HepG2 (cell line): ENCODE measurements around the gene PPP2R5C. TPM values are rescaled to one million over a fixed set of nuclear protein-coding genes. Genes with fewer than 3 reads are reported as not detected.
A peak's percentile ranks its signal among the peaks of the same experiment; 100 is the strongest.

ENCODE experiments used
- ATAC-seq: fragments of 200-7000 bp; cut with Tn5 transposase; 3 replicates; pipeline ENCODE4 v1.9.1; 2020; ENCODE audit warnings: mild to moderate bottlenecking, moderate library complexity
- BruUV-seq: library from RNA; stranded (reverse); fragments of 400-500 nt; replicated peaks from 2 replicates; lab custom pipeline; 2021; lab: Mats Ljungman, UMichigan
- CTCF ChIA-PET: fragments of 300-600 bp; formaldehyde crosslinking; extraction: SDS; loops from one replicate; lab custom pipeline; 2021; ENCODE audit warnings: low total read pairs, inconsistent platforms, low intra/inter-chr PET ratio; lab: Yijun Ruan, JAX
- POLR2A ChIA-PET: fragments of 350-600 bp; sonication (Branson Sonifier 250); formaldehyde crosslinking; loops from one replicate; lab custom pipeline; 2020; ENCODE audit warnings: antibody characterized with exemption, inconsistent platforms; lab: Yijun Ruan, JAX
- DNase-seq: peaks from one replicate; pipeline ENCODE4 v3.0.0-alpha.2; 2015; ENCODE audit warnings: low spot score
- FAIRE-seq: peaks from 3 replicates; lab custom pipeline; 2011; peaks lifted over from hg19 to GRCh38; lab: Jason Lieb, UNC
- H2AFZ ChIP-seq: one replicate; pipeline ENCODE4 v1.6.1; 2011; ENCODE audit warnings: low read length, inconsistent platforms
- H3K27ac ChIP-seq: fragments of 300-600 bp; 3 replicates; pipeline ENCODE4 v1.8.0; 2011; ENCODE audit warnings: mixed run types, mild to moderate bottlenecking, mixed read lengths, low read length, inconsistent platforms; ENCODE audit not compliant: insufficient read depth; ENCODE audit errors: extremely low read length
- H3K27me3 ChIP-seq, 2 experiments: fragments of 200-600 bp in 1 of 2; 2 replicates in 1 of 2; 3 replicates in 1 of 2; pipeline versions ENCODE4 v1.6.0 to v1.8.0; 2011; ENCODE audit warnings: low read length in 2 of 2, mild to moderate bottlenecking in 2 of 2, moderate library complexity in 2 of 2, inconsistent platforms in 1 of 2; ENCODE audit not compliant: insufficient read depth in 2 of 2, control insufficient read depth in 1 of 2
- H3K36me3 ChIP-seq, 2 experiments: fragments of 200-600 bp in 1 of 2; replicated peaks in 1 of 2; 2 replicates in 1 of 2; 3 replicates in 1 of 2; pipeline versions ENCODE4 v1.5.1 to v1.8.0; 2011; ENCODE audit warnings: low read length in 2 of 2, inconsistent platforms in 1 of 2; ENCODE audit not compliant: insufficient read depth in 2 of 2, control insufficient read depth in 1 of 2
- H3K4me1 ChIP-seq: 2 replicates; pipeline ENCODE4 v1.5.1; 2012; ENCODE audit warnings: low read length, inconsistent platforms; ENCODE audit not compliant: insufficient read depth
- H3K4me2 ChIP-seq: 2 replicates; pipeline ENCODE4 v1.6.0; 2011; ENCODE audit warnings: low read depth, low read length, inconsistent platforms
- H3K4me3 ChIP-seq, 3 experiments: fragments of 200-600 bp in 1 of 3; sonication (generic), shearing (Covaris generic) in 1 of 3; replicated peaks in 1 of 3; 2 replicates each; pipeline ENCODE4 v1.5.1; 2011 to 2016; ENCODE audit warnings: low read length in 3 of 3, inconsistent platforms in 2 of 3, low read depth in 2 of 3, mild to moderate bottlenecking in 2 of 3, control low read depth in 1 of 3, mixed read lengths in 1 of 3; ENCODE audit not compliant: insufficient read depth in 1 of 3
- H3K79me2 ChIP-seq: one replicate; pipeline ENCODE4 v1.6.1; 2011; ENCODE audit warnings: low read length, inconsistent platforms; ENCODE audit not compliant: insufficient read depth
- H3K9ac ChIP-seq: 2 replicates; pipeline ENCODE4 v1.6.0; 2011; ENCODE audit warnings: mild to moderate bottlenecking, low read depth, low read length, inconsistent platforms; ENCODE audit not compliant: insufficient read depth
- H3K9me3 ChIP-seq: 2 replicates; pipeline ENCODE4 v1.5.1; 2012; ENCODE audit warnings: mild to moderate bottlenecking, low read length
- H4K20me1 ChIP-seq: 2 replicates; pipeline ENCODE4 v1.6.0; 2011; ENCODE audit warnings: inconsistent platforms, mild to moderate bottlenecking, low read length, moderate library complexity; ENCODE audit not compliant: insufficient read depth
- CEBPB ChIP-seq: IDR thresholded peaks from 2 replicates; pipeline ENCODE4 v1.6.1; 2011; ENCODE audit warnings: low read depth, low read length, improper control_type of control experiment, borderline replicate concordance
- DNMT3B ChIP-seq: conservative IDR thresholded peaks from 2 replicates; pipeline ENCODE4 v1.6.1; 2016; ENCODE audit warnings: missing biosample characterization, control low read depth
- DZIP1 ChIP-seq: sonication (generic); formaldehyde crosslinking; IDR thresholded peaks from 2 replicates; pipeline ENCODE4 v1.5.0; 2020; ENCODE audit warnings: mild to moderate bottlenecking, missing genetic modification reagents
- NCOA2 ChIP-seq: sonication (generic); formaldehyde crosslinking; IDR thresholded peaks from 2 replicates; pipeline ENCODE4 v1.8.0; 2022; ENCODE audit warnings: inconsistent platforms
- PATZ1 ChIP-seq: sonication (generic); formaldehyde crosslinking; IDR thresholded peaks from 2 replicates; pipeline ENCODE4 v1.4.0; 2020; ENCODE audit warnings: missing genetic modification reagents
- SNAI1 ChIP-seq: sonication (generic); formaldehyde crosslinking; IDR thresholded peaks from 2 replicates; pipeline ENCODE4 v1.5.0; 2020; ENCODE audit warnings: mild to moderate bottlenecking, missing genetic modification reagents, borderline replicate concordance
- ZNF160 ChIP-seq: sonication (generic); formaldehyde crosslinking; IDR thresholded peaks from 2 replicates; pipeline ENCODE4 v1.8.0; 2022; ENCODE audit warnings: mild to moderate bottlenecking, inconsistent platforms, missing genetic modification reagents
- ZNF362 ChIP-seq: sonication (generic); formaldehyde crosslinking; IDR thresholded peaks from 2 replicates; pipeline ENCODE4 v1.4.0; 2020; ENCODE audit warnings: missing genetic modification reagents, mild to moderate bottlenecking, borderline replicate concordance
- ZNF546 ChIP-seq: sonication (generic); formaldehyde crosslinking; conservative IDR thresholded peaks from 2 replicates; pipeline ENCODE4 v1.8.1; 2023; ENCODE audit warnings: mild to moderate bottlenecking, missing genetic modification reagents
- ZNF615 ChIP-seq: sonication (generic); formaldehyde crosslinking; IDR thresholded peaks from 2 replicates; pipeline ENCODE4 v1.5.0; 2020; ENCODE audit warnings: mild to moderate bottlenecking, missing genetic modification reagents, borderline replicate concordance
- ZNF713 ChIP-seq: sonication (generic); formaldehyde crosslinking; IDR thresholded peaks from 2 replicates; pipeline ENCODE4 v1.4.0; 2020; ENCODE audit warnings: mild to moderate bottlenecking, missing genetic modification reagents
- ZNF780A ChIP-seq: sonication (generic); formaldehyde crosslinking; IDR thresholded peaks from 2 replicates; pipeline ENCODE4 v1.8.0; 2022; ENCODE audit warnings: mild to moderate bottlenecking, missing genetic modification reagents, moderate library complexity
- WGBS: methylation state at CpG from one replicate; pipeline ENCODE4 v1.1.6; 2017; ENCODE audit warnings: low lambda C conversion rate; 5-methylcytosine and 5-hydroxymethylcytosine counted together
- in situ Hi-C: cut with HindIII; loops from 2 replicates; pipeline ENCODE4 v1.10.0; 2017; ENCODE audit warnings: low pct_unique_long_range_greater_than_20kb; ENCODE audit not compliant: extremely low pct_ligation_motif_present
- intact Hi-C: fragments of 100-400 bp; cut with micrococcal nuclease; formaldehyde crosslinking; loops from one replicate; pipeline ENCODE4 v1.10.0; 2022; ENCODE audit not compliant: unreplicated experiment
- polyA plus RNA-seq, 8 experiments: library from polyadenylated mRNA; depleted of rRNA in 3 of 8; stranded (reverse) in 7 of 8; unstranded in 1 of 8; fragments of >200 nt; fragmentation: Illumina TruSeq in 4 of 8; extraction: Trizol in 4 of 8; gene quantifications; 2 replicates each; pipeline versions ENCODE4 v1.2.1 to v1.2.3, GENCODE V29; 2011 to 2016; ENCODE audit warnings: low read depth in 4 of 8, missing spikeins in 1 of 8, mixed read lengths in 1 of 8; ENCODE audit not compliant: insufficient read depth in 1 of 8
- total RNA-seq, 5 experiments: library from RNA; depleted of rRNA; stranded (reverse); fragments of >200 nt; fragmentation: Illumina TruSeq; extraction: Trizol; gene quantifications; 2 replicates each; pipeline ENCODE4 v1.2.3, GENCODE V29; 2016; ENCODE audit warnings: low read depth in 1 of 5

PPP2R5C gene
- total and polyA plus RNA-seq, 2 of the 13 experiments (the other 11 are each of a cell fraction or from before 2014, with no cell fraction given): 74.3 to 78.5 TPM

GRCh38 chr14:101821528-101821927, 60.0 kb downstream of the PPP2R5C start:
- in situ Hi-C loops: no loop called here
- Histone ChIP-seq H3K27ac (no peak overlapping the region), H2AFZ (no peak overlapping the region), H4K20me1 (0 out of 2 replicates have a peak, but pooled peaks cover 3% of the 10 kb centered on the region), H3K9me3 (no peaks in the 10 kb centered on the region), H3K36me3 (peaks cover 6 to 32% of the 10 kb centered on the region in 2 experiments), H3K27me3 (no peaks in the 10 kb centered on the region), H3K9ac (no peak overlapping the region), H3K4me1 (no peaks in the 10 kb centered on the region), H3K79me2 (peaks cover 72% of the 10 kb centered on the region), H3K4me2 (no peak overlapping the region), H3K4me3 (no peak overlapping the region)
- BruUV-seq: no TSS peak
- DNase-seq (no peak), FAIRE-seq (no peak), ATAC-seq (no peak)
- ChIA-PET POLR2A (no interaction called here), CTCF (no interaction called here)
- peak; percentile 34; the same call in 1 of the 2 replicates for TF ChIP-seq CEBPB
- TF ChIP-seq SNAI1 (CRISPR knock-in tag): no peak
- intact Hi-C loops: no loop called here
- WGBS: 97% methylated on average over 11 of the region's 11 CpGs

GRCh38 chr14:101823066-101823465, 61.6 kb downstream of the PPP2R5C start:
- in situ Hi-C loops (no loop called here), intact Hi-C loops (no loop called here)
- DNase-seq (no peak), ATAC-seq (no peak), FAIRE-seq (no peak)
- no peak overlapping the region for H3K4me2 ChIP-seq
- POLR2A ChIA-PET: no interaction called here
- peaks cover 73% of the 10 kb centered on the region for H3K79me2 ChIP-seq
- no peak overlapping the region for H3K9ac ChIP-seq
- no TSS peak for BruUV-seq
- CTCF ChIA-PET: no interaction called here
- peaks cover 6 to 35% of the 10 kb centered on the region in 2 experiments for H3K36me3 ChIP-seq
- H4K20me1 ChIP-seq: 0 out of 2 replicates have a peak, but pooled peaks cover 3% of the 10 kb centered on the region
- no peak overlapping the region for H3K27ac ChIP-seq
- H3K4me1 ChIP-seq: no peaks in the 10 kb centered on the region
- no peaks in the 10 kb centered on the region for H3K27me3 ChIP-seq
- H2AFZ ChIP-seq: no peak overlapping the region
- WGBS: 92% methylated on average over 9 of the region's 9 CpGs
- H3K9me3 ChIP-seq: no peaks in the 10 kb centered on the region
- no peak overlapping the region for H3K4me3 ChIP-seq
- no peak for TF ChIP-seq DNMT3B (CRISPR knock-in tag)
- no peak for TF ChIP-seq DZIP1 (CRISPR knock-in tag)
- no peak for TF ChIP-seq ZNF780A (CRISPR knock-in tag)
- TF ChIP-seq ZNF546 (CRISPR knock-in tag): no peak
- TF ChIP-seq NCOA2: no peak
- TF ChIP-seq ZNF362 (CRISPR knock-in tag): no peak
- TF ChIP-seq ZNF160 (CRISPR knock-in tag): no peak
- no peak for TF ChIP-seq ZNF713 (CRISPR knock-in tag)
- TF ChIP-seq PATZ1 (CRISPR knock-in tag): no peak
- TF ChIP-seq ZNF615 (CRISPR knock-in tag): no peak
